Glomerular endothelial cell (primary cell): ENCODE measurements around the gene CREB3L2. TPM values are rescaled to one million over a fixed set of nuclear protein-coding genes. Genes with fewer than 3 reads are reported as not detected.

ENCODE experiments used
- DNase-seq: peaks from one replicate; pipeline ENCODE4 v3.0.0-alpha.2; 2011; ENCODE audit warnings: low read depth, low spot score; ENCODE audit errors: extremely low read depth
- total RNA-seq: library from RNA; depleted of rRNA; stranded (reverse); fragments of >200 nt; gene quantifications from 2 replicates; pipeline ENCODE4 v1.2.3, GENCODE V29; 2015

Gene CREB3L2
- total RNA-seq, 1 donor from 2014 or later = 56.1 TPM

- no peak for DNase-seq
Observed at GRCh38 chr7:137880432-137880831, 121.5 kb downstream of the CREB3L2 start.

DNA sequence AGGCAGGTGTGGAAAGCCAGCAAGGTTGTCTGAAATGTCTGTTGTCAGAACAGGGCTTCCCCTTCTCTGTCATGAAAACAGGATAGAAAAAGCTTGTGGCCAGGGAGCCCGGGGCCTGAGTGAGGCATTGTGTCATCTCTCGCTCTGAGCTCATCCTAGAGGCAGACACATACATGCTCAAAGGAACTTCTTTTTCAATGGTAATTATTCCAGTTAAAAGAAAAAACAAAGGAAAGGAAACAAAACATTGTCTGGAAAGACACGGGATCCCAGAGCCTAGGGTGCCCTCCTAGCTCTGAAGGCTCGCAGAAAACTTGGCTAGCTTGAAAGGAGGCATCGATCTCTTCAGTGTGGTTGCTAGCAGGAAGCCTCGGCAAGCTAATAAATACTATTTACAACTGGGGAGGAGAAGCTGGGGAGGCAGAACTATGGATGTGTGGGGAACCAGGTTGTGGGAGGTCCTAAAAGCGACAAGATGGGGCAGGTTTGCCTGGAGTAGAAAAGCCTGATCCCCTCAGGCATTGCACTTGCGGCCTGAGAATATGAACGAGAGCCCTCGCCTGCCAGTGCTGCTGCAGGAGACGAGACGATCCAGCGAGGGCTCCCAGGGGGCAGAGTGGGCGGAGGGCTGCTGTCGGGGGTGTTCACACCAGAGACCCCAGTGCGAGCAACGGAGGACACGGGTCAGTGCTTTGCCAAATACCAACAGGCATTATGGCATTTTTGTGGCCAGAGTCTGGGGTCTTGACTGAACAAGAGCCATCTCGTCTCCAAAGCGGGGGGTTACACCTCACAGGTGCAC is 122.3 kb downstream of the CREB3L2 start:
- DNase-seq = no peak

DNA sequence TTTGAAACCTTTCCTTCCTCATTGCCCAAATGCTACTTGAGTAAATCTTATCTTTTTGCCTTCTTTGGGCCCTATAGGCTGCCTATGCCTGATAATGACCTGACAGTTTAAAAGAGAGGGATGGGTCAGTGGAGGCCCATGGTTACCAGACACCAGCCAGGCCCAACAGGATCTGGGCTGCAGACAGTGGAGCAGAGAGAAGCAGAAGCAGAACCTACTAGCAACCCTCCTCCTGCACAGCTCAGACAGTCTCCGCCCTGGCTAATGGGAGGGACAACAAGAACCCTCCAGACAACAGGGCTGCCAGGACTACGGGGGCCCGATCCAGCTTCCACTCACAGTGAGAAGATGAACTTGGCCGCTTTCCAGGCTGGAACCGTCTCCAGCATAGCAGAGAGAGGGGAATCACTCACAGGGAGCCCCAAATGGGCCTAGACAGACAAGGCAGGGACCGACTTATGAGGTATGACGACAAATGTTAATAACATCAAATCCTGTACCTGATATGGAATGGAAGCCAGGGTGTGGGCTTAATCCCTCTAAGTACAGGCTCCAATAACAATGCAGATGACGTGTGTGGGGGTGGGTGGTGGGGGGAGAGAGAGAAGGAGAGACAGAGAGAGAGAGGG is 123.4 kb downstream of the CREB3L2 start:
- DNase-seq = no peak

DNA sequence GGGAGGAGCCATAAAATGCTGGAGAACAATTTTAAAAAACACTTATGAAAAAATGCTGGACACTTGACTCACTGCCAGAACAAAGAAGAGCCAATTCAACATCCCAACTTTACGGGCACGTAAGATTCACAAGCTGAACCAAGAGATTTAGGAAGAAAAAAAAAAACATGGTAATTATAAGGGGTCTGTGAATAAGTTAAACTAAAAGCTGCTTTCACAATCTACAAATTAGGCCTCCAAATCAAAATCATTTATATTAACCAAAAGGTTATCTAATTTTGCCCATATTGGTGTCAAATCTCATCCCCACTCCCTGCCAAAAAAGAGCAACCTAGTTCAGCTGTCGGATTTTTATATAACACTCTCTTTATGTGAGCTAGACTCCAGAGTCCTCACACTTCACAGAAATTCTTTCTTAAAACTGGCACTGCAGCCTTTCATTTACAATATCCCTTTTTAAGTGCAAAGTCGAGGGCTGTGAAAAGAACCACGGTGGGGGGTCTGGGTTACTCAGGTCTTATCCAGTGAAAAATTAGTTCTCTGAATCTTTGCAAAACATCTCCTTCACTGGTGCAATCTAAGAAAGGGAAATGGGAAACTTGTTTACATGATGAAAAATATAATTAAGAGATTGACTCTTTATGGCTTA is 124.7 kb downstream of the CREB3L2 start:
- no peak for DNase-seq

- no peak for DNase-seq
Observed at GRCh38 chr7:137875746-137876145, 126.1 kb downstream of the CREB3L2 start.

- no peak for DNase-seq
Observed at GRCh38 chr7:137873979-137874777, 127.7 kb downstream of the CREB3L2 start.

DNA sequence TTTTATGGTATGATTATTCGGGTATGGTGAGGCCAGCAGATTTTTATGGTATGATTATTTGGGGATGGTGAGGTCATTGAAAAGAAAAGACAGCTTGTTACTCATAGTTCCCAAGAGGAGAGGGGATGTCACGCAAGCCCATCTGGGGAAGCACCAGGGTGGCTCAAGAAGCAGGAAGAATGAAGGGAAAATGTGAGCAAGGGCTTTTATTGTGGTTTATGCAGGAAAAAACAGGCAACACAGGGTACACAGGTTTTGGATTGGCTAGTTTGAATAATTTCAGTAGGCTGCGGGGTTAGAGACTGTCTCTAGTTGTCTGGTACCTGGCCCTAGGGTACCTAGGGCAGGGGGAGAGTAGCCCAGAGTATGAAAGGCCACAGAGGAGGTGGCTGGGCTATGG is 128.4 kb downstream of the CREB3L2 start:
- DNase-seq = no peak

GRCh38 chr7:137871170-137871915 is 130.5 kb downstream of the CREB3L2 start:
- DNase-seq = no peak

GRCh38 chr7:137870684-137871083 is 131.2 kb downstream of the CREB3L2 start:
- DNase-seq = no peak

- DNase-seq = no peak
Observed at GRCh38 chr7:137870078-137870477, 131.8 kb downstream of the CREB3L2 start.

- no peak for DNase-seq
Observed at GRCh38 chr7:137869260-137869659, 132.6 kb downstream of the CREB3L2 start.

GRCh38 chr7:137867289-137867688 is 134.6 kb downstream of the CREB3L2 start:
- no peak for DNase-seq

DNA sequence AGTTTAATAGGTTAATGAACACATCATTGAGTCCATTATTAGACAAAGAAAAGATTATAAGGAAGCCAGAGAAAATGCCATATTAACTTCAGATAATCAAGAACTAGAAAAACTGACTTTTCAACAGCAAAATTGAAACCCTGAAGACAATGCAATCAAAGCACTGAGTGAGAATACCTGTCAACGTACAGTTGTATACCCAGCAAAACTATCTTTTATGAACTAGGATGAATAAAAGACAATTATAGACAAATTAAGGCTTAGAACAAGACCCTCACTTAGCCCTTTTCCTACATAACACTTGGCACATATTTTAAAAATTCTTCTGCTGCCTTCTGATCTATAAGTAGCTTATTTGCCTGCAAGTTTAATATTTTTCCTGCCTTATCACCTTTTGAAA is 136.1 kb downstream of the CREB3L2 start:
- DNase-seq = no peak

DNA sequence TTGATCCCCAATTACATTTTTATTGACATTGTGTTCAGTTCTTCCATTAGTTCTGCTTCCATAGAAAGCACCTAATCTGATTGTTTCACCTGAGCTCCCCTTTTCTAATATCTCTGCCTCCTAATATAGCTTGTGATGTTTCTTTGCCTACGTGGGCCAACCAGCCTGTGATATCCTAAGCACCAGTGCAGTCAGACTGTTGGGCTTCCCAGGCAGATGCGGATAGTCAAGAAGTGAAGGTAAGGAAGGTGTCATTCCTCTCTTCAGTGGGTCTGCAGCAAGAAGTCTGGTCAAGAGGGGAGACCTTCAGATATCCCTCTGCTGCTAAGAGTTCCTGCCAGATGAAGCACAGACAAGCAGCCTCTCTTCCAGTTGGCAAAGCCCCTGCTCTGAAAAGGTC is 138.9 kb downstream of the CREB3L2 start:
- no peak for DNase-seq

- DNase-seq = no peak
Observed at GRCh38 chr7:137862358-137862757, 139.5 kb downstream of the CREB3L2 start.

- DNase-seq = no peak
Observed at GRCh38 chr7:137860542-137860941, 141.3 kb downstream of the CREB3L2 start.

DNA sequence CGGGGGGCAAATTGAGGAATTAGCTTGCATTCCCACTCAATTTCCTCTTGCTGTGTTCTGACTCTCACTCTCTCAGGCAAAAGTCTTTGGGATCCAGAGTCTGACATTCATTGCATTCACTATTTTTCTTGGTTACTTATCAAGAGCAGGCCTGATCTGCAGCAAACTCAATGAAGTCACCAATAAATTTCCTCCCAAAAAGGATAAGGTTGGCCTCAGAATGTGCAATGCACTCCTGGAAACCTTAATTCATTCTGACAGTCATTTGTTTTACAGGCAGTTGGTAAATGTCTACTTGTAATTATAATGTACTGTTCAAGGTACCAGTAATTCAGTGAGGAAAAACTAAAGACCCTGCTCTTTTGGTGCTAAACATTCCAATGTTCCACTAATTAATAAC is 148.8 kb downstream of the CREB3L2 start:
- no peak for DNase-seq

GRCh38 chr7:137852108-137852507 is 149.8 kb downstream of the CREB3L2 start:
- no peak for DNase-seq

DNA sequence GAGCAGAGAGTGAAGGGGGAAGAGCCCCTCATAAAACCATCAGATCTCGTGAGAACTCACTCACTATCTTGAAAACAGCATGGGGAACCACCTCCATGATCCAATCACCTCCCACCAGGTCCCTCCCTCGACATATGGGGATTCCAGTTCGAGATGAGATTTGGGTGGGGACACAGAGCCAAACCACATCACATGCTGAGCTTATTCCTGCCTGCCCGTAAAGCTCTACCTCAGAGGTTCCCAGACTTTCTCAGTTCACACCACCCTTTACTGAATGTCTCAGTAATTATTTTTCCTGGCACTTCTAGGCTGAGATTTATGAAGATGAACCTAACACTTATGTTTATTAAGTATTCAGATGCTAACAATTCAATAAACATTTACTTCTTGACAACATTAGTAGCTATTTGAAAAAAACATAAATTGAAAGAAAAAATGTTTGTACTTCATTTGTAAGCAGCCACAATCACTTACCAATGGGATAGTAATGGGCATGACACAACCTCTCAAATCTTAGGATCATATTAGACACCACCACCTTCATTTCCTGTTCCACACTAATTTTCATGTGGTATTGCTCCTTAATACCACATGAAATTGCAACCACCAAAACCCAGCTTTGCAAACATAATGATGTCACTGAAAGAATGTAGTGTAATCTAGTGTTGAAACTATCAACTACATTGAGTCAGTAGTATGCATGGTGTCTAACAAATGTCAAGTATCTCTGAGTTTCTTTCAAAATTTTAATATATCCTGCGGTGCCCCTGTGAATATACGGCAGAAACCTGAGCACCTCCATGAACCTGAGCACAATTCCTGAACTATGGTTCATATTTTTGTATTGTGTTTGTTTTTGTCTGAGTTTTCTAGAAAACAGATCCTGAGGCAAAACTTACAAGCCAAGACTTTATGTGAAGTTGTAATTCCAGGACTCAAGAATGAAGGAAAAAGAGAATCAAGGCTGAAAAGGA is 150.6 kb downstream of the CREB3L2 start:
- no peak for DNase-seq
